GM12891 (cell line): ENCODE data around the gene ATXN7L1.

Experiments
- DNase-seq: peaks from one replicate; pipeline ENCODE4 v3.0.0; 2011; ENCODE audit warnings: low spot score; ENCODE audit not compliant: insufficient read length
- FAIRE-seq: peaks from 2 replicates; lab custom pipeline; 2011; peaks lifted over from hg19 to GRCh38; lab: Jason Lieb, UNC
- PAX5 ChIP-seq: IDR thresholded peaks from 2 replicates; pipeline ENCODE4 v1.6.1; 2011; ENCODE audit warnings: low read length, moderate library complexity, mild to moderate bottlenecking; ENCODE audit not compliant: insufficient read depth, severe bottlenecking
- POLR2A ChIP-seq: IDR thresholded peaks from 2 replicates; pipeline ENCODE4 v1.6.1; 2011; ENCODE audit warnings: low read depth, low read length, control low read depth
- POLR2AphosphoS5 ChIP-seq: IDR thresholded peaks from 2 replicates; pipeline ENCODE4 v1.6.1; 2011; ENCODE audit warnings: low read depth, low read length, control low read depth
- POU2F2 ChIP-seq: IDR thresholded peaks from 2 replicates; pipeline ENCODE4 v1.6.1; 2011; ENCODE audit warnings: low read depth, mild to moderate bottlenecking, control low read depth, low read length, moderate library complexity
- SPI1 ChIP-seq: IDR thresholded peaks from 2 replicates; pipeline ENCODE4 v1.6.1; 2011; ENCODE audit warnings: low read depth, low read length, control low read depth
- TAF1 ChIP-seq: IDR thresholded peaks from 2 replicates; pipeline ENCODE4 v1.6.1; 2011; ENCODE audit warnings: low read depth, low read length, control low read depth

ATXN7L1 gene

GRCh38 chr7:105786520-105787470 lies 89.6 kb downstream of the ATXN7L1 start:
- DNase-seq (no peak), FAIRE-seq (no peak)
- TF ChIP-seq POLR2A (no peak), POLR2AphosphoS5 (no peak), POU2F2 (no peak)

DNA sequence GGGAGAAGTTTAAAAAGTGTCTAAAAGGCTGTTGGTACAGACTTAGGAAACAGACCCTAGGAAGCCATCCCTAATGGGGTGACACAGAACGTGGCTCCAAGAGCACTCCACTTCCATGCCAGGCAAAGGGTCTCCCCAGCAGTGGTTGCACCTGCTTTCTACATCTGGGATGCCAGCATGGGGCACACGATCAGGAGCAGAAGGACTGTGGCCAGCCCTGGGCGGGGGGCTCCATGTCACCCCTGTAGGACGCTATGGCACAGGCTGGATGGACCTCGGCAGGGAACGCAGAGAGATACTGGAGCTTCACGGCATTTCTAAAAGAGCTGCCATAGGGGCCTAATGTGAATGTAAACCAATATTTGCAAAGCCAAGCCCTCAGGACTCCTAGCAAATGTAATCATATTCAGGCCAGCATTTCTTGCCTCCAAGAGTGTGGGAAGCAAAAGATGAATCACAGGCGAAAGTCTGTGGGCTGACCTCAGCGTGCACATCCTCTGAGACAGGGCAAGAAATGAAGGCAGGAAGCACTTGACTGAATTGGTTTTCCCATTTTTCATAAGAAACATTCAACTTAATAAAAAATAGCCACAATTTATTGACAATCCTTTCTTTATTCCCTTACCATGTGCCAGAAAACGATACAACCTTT lies 93.9 kb downstream of the ATXN7L1 start:
- no peak for DNase-seq
- no peak for FAIRE-seq
- TF ChIP-seq PAX5 = no peak

DNA sequence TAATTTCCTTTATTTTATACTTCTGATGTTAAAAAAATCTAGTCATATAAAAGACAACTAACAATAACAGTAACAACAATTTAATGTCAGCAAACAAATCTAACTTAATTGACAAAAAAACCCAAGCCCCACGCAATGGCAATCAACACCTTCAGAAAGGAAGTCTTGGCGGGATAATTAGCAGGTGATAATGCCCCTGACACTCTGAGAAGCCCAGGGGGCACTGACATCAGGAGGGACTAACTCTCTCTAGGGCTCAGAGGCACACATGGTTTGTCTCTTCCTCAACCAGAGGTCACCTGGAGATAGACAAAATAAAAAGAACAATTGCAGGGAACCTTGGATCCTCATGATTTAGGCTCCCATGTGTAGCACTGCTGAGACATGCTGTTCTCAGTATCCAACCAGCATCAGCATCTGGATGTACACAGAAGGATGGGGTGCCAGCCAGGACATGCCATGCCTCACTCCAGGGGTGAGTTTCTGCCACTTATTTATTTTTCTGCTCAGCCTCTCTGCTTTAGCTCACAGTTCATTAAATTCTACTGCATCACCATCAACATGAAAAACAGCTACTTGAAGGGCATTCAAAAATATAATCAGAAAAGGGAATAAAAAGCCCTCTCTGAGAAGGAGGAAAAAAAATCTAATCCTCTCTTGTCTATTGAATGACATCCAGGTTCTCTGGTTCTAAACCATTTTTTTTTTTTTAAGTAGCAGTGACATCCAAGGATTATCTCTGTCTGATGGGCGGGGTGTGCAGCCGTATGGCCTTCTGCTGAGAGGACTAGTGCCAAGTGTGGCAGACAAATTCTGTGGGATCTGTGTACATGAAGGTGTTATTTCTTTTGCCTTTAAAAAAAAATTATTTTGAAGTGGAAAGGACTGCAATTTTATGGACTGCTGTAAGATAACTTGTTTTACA lies 96.3 kb downstream of the ATXN7L1 start:
- TF ChIP-seq POU2F2 = no peak
- no peak for TF ChIP-seq POLR2AphosphoS5
- TF ChIP-seq PAX5 = no peak
- TF ChIP-seq TAF1 = no peak
- no peak for TF ChIP-seq POLR2A
- TF ChIP-seq SPI1 = no peak
- DNase-seq (no peak), FAIRE-seq (no peak)

GRCh38 chr7:105778956-105779355 lies 97.4 kb downstream of the ATXN7L1 start:
- DNase-seq (no peak), FAIRE-seq (no peak)
- no peak for TF ChIP-seq TAF1
- no peak for TF ChIP-seq SPI1
- TF ChIP-seq POU2F2 = no peak
- no peak for TF ChIP-seq PAX5
- no peak for TF ChIP-seq POLR2A
- TF ChIP-seq POLR2AphosphoS5 = no peak

DNA sequence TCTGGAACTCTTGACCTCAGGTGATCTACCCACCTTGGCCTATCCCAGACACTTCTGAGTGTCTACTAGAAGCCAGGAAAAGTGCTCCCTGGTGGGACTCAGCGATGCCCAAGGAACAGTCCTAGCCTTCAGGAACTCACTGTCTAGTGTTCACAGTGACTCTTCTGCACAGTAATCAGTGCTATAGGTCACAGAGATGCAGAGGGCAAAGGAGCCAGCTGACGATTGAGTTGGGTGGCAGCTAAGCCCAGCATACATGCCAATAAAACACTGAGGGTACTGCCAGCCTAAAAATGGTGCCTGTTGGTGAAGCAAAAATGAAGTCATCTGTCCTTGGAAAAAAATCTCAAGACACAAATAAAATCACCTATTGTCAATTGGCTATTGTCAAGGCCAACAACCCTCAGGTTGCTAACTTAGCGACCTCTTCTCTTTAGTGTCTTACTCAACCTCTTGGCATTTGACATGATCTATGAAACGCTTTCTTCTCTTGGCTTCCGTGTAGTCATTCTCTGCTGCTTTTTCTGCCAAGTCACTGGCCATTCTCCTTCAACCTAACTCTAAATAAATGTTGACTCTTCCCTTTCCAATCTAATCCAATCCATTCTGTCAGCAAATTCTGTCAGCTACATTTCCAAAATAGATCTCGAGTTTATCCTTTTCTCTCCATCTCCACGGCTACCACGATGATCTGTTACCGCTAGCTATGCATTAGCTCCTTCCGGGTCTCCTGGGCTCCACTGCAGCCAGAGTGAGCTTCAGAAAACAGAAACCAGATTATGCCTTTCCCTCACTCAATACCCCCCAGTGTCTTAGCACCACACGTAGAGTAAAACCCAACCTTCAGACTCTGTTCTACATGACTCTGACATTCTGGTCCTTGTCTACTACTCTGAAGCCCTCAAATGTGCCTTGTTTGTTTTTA lies 99.2 kb downstream of the ATXN7L1 start:
- no peak for DNase-seq
- FAIRE-seq = no peak
- no peak for TF ChIP-seq POLR2AphosphoS5

DNA sequence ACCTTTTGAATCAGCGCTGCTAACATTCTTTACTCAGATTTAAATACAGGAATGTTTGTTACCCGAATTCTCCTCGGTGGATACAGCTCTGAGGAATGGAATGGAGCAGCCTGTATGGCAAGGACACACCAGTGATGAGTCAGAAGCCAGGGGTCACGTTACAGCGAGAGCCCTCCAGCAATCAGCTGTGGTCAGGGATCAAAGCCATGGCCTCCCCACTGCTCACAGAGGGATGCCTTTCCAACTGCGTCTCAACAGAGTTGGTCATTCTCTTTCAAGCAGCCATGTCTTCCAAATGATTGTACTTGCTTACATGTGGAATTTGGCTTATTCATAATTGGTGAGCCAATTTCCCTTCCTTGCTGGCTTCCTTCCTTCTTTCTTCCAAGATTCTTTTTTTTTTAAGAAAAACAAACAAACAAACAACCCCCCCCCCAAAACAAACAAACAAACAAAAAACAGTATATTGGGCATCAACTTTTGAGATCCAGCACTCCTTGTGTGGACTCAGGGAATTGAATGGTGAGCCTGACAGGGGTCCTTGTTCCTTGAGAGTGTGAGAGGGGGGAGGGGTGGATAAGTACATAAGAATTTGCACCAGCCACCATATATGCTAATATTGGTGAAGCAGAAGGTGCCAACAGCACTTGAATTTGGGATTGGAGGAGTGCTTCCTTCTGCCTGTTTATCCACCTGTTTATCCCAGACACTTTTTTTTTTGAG lies 100.2 kb downstream of the ATXN7L1 start:
- no peak for TF ChIP-seq TAF1
- no peak for TF ChIP-seq POLR2AphosphoS5
- no peak for TF ChIP-seq PAX5
- TF ChIP-seq SPI1 = no peak
- TF ChIP-seq POLR2A = no peak
- FAIRE-seq = no peak
- DNase-seq = no peak

- no peak for TF ChIP-seq PAX5
- no peak for TF ChIP-seq POLR2A
- TF ChIP-seq SPI1 = no peak
- TF ChIP-seq TAF1 = no peak
- no peak for DNase-seq
- FAIRE-seq = no peak
Measured at GRCh38 chr7:105775580-105775979, 100.8 kb downstream of the ATXN7L1 start.

DNA sequence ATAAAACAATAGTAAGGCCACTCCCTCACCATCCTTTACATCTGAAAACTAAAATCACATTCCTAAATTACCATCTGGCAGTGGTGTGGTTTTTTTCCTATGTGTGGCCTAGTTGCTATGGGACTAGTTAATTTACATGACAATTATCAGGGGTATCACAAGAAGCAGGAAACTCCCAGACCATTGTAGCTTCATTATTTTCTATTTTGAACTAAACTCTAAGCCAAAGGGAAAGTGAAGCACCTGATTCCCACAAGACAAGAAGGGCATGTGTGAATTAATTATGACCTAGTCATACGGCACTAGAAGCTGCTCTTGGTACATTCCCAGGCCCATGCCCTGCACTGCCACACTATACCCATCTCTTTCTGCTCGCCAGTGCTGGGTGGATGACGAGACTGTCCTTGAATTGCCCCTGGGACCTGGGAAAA lies 103.4 kb downstream of the ATXN7L1 start:
- no peak for FAIRE-seq
- no peak for DNase-seq

More for the DNA sequence above, 103.4 kb downstream of the ATXN7L1 start:
- TF ChIP-seq TAF1 (no peak), POLR2A (no peak), POLR2AphosphoS5 (no peak), POU2F2 (no peak), PAX5 (no peak), SPI1 (no peak)
